Measurements from ENCODE around the gene SORCS1. TPM values are rescaled to one million over a fixed set of nuclear protein-coding genes. Genes with fewer than 3 reads are reported as not detected.

Gene SORCS1
- total RNA-seq, 4 donors from 2014 or later = 0.40 to 5.1 (median 2.5) TPM

DNA sequence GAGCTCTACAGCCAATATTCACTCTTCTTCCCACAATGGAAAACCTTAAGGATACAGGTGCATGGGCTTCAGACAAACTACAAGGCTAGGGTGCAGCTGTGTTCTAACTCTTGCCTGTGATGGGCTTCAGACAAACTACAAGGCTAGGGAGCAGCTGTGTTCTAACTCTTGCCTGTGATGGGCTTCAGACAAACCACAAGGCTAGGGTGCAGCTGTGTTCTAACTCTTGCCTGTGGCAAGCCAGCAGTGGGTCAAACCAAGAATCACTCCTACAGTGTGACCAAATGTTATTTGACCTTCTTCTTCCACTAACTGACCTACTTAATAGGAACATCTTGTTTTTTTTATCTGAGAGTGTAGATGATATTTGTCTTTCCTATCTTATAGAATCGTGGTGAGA is 7.4 kb downstream of the SORCS1 start:
- in situ Hi-C loops (cut with MboI; ENCODE audit: low pct_ligation_motif_present in 1 of 4, low pct_unique_long_range_greater_than_20kb in 1 of 4, low sequenced_read_pairs in 3 of 4) = no loop called here
- Histone ChIP-seq H3K36me3 (no peaks in the 10 kb centered on the region), H3K27ac (no peak overlapping the region), H3K4me3 (no peak overlapping the region), H3K4me1 (no peaks in the 10 kb centered on the region), H3K27me3 (peaks cover 3% of the 10 kb centered on the region), H3K9me3 (no peaks in the 10 kb centered on the region)
- intact Hi-C loops (cut with DNase I; ENCODE audit: low total_unique reads) = no loop called here
- no peak for DNase-seq
- TF ChIP-seq EP300 (IDR thresholded peaks at IDR 0.05; ENCODE audit: low read depth) = no peak
- WGBS, 2 donors (ENCODE audit: low coverage in 1 of 2) = 63 to 67% methylated on average over 1 of the region's 1 CpG

- H3K36me3 ChIP-seq = no peaks in the 10 kb centered on the region
- no peak overlapping the region for H3K4me3 ChIP-seq
- no peak overlapping the region for H3K27ac ChIP-seq
- no peaks in the 10 kb centered on the region for H3K27me3 ChIP-seq
- H3K4me1 ChIP-seq = no peaks in the 10 kb centered on the region
- TF ChIP-seq, protein P1, sequence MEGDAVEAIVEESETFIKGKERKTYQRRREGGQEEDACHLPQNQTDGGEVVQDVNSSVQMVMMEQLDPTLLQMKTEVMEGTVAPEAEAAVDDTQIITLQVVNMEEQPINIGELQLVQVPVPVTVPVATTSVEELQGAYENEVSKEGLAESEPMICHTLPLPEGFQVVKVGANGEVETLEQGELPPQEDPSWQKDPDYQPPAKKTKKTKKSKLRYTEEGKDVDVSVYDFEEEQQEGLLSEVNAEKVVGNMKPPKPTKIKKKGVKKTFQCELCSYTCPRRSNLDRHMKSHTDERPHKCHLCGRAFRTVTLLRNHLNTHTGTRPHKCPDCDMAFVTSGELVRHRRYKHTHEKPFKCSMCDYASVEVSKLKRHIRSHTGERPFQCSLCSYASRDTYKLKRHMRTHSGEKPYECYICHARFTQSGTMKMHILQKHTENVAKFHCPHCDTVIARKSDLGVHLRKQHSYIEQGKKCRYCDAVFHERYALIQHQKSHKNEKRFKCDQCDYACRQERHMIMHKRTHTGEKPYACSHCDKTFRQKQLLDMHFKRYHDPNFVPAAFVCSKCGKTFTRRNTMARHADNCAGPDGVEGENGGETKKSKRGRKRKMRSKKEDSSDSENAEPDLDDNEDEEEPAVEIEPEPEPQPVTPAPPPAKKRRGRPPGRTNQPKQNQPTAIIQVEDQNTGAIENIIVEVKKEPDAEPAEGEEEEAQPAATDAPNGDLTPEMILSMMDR (IDR thresholded peaks at IDR 0.05) = no peak
- TF ChIP-seq EP300 (IDR thresholded peaks at IDR 0.05; ENCODE audit: low read depth) (no peak), POLR2AphosphoS5 (IDR thresholded peaks at IDR 0.05) (no peak), POLR2A (IDR thresholded peaks at IDR 0.05) (no peak)
- no peaks in the 10 kb centered on the region for H3K9me3 ChIP-seq
- intact Hi-C loops (cut with DNase I; ENCODE audit: low total_unique reads) (no loop called here), in situ Hi-C loops (cut with MboI; ENCODE audit: low pct_ligation_motif_present in 1 of 4, low pct_unique_long_range_greater_than_20kb in 1 of 4, low sequenced_read_pairs in 3 of 4) (no loop called here)
- 89% methylated on average over 1 of the region's 1 CpG; no CpG with 5 or more reads in 1 of the 2 donors for WGBS, 2 donors (ENCODE audit: low coverage in 1 of 2)
- no peak for DNase-seq
Measured at GRCh38 chr10:107152087-107152486, 12.4 kb downstream of the SORCS1 start.

DNA sequence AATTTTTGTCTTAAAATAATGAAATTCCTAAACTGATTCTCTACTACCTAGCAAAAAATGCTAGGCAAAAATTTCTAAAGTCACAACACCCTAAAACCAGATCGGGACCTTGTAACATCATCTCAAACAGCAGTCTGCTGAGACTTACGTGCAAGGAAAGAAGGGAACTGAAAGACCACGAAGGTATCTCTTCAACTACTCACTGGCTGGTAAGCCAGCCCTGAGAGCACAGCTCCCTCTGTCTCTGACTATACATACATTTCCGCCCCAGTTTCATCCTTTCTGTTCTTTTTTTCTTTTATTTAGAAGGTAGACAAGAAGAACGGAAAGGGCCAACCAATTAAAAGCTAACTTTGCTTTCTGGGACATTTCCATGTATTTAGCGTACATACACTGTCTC is 15.6 kb downstream of the SORCS1 start:
- intact Hi-C loops (cut with DNase I; ENCODE audit: low total_unique reads) (no loop called here), in situ Hi-C loops (cut with MboI; ENCODE audit: low pct_ligation_motif_present in 1 of 4, low pct_unique_long_range_greater_than_20kb in 1 of 4, low sequenced_read_pairs in 3 of 4) (no loop called here)
- Histone ChIP-seq H3K9me3 (no peaks in the 10 kb centered on the region), H3K36me3 (no peaks in the 10 kb centered on the region), H3K27me3 (no peaks in the 10 kb centered on the region), H3K27ac (no peak overlapping the region), H3K4me3 (no peak overlapping the region), H3K4me1 (no peaks in the 10 kb centered on the region)
- DNase-seq = no peak
- TF ChIP-seq, protein P1 (IDR thresholded peaks at IDR 0.05) = no peak
- no peak for TF ChIP-seq POLR2A (IDR thresholded peaks at IDR 0.05)
- no peak for TF ChIP-seq POLR2AphosphoS5 (IDR thresholded peaks at IDR 0.05)
- no peak for TF ChIP-seq EP300 (IDR thresholded peaks at IDR 0.05; ENCODE audit: low read depth)
- 86 to 87% methylated on average over 6 of the region's 6 CpGs for WGBS, 2 donors (ENCODE audit: low coverage in 1 of 2)

DNA sequence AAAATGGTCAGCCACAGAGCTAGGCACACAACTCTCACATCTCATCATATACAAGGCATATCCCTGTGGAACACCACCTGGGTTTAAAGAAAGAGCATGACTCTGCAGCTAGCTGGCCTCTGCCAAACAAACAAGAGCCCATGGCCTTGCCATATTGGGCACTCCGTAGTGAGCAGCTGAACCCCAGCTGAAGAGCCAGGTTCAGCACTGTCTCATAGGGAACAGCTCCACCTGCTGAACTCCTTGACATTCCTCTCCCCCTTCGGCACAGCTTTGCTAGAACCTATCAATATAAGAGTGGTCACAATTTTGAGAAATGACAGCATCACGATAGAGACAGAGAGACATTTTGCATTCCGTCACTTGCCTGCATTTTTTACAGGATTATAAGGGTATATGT is 20.0 kb downstream of the SORCS1 start:
- DNase-seq = no peak
- no peaks in the 10 kb centered on the region for H3K4me1 ChIP-seq
- TF ChIP-seq, protein P1 (IDR thresholded peaks at IDR 0.05) = no peak
- TF ChIP-seq POLR2AphosphoS5 (IDR thresholded peaks at IDR 0.05) (no peak), EP300 (IDR thresholded peaks at IDR 0.05; ENCODE audit: low read depth) (no peak), POLR2A (IDR thresholded peaks at IDR 0.05) (no peak)
- H3K27ac ChIP-seq = no peak overlapping the region
- H3K36me3 ChIP-seq = no peaks in the 10 kb centered on the region
- intact Hi-C loops (cut with DNase I; ENCODE audit: low total_unique reads) = no loop called here
- 55 to 78% methylated on average over 2 to 4 of the region's 4 CpGs for WGBS, 2 donors (ENCODE audit: low coverage in 1 of 2)
- H3K27me3 ChIP-seq = no peaks in the 10 kb centered on the region
- no peaks in the 10 kb centered on the region for H3K9me3 ChIP-seq
- in situ Hi-C loops (cut with MboI; ENCODE audit: low pct_ligation_motif_present in 1 of 4, low pct_unique_long_range_greater_than_20kb in 1 of 4, low sequenced_read_pairs in 3 of 4) = no loop called here
- no peak overlapping the region for H3K4me3 ChIP-seq

DNA sequence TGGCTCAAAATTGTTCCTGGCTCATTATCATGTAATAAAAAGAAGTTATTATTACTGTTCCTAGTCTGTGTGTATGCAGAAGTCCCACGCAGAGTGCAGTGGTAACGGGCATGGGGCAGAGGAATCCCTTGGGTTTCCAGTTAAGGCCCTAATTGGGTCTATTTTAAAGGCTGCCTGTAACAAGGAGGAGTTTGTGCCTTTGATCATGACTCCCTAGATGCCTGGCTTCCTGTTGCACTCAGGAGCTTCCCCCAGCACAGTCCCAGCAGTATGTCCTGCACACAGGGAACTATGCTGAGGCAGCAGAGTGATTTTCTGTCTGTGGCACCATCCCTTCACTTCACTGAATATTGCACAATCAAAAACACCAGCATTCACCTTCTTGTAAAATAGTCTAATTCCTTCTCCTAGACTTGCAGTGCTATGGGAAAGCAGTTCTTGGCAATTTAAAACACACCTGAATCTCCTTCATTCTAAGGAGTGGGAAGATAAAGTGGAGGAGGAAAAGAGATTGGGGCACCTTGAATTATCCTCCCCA is 22.9 kb downstream of the SORCS1 start:
- Histone ChIP-seq H3K36me3 (no peaks in the 10 kb centered on the region), H3K27me3 (no peaks in the 10 kb centered on the region), H3K4me1 (no peaks in the 10 kb centered on the region), H3K27ac (no peak overlapping the region), H3K4me3 (no peak overlapping the region), H3K9me3 (no peaks in the 10 kb centered on the region)
- WGBS, 2 donors (ENCODE audit: low coverage in 1 of 2) = 50 to 100% methylated on average over 1 to 2 of the region's 2 CpGs
- DNase-seq = no peak
- intact Hi-C loops (cut with DNase I; ENCODE audit: low total_unique reads) = no loop called here
- in situ Hi-C loops (cut with MboI; ENCODE audit: low pct_ligation_motif_present in 1 of 4, low pct_unique_long_range_greater_than_20kb in 1 of 4, low sequenced_read_pairs in 3 of 4) = no loop called here
- TF ChIP-seq, protein P1 (IDR thresholded peaks at IDR 0.05) = no peak
- TF ChIP-seq POLR2AphosphoS5 (IDR thresholded peaks at IDR 0.05) (no peak), POLR2A (IDR thresholded peaks at IDR 0.05) (no peak), EP300 (IDR thresholded peaks at IDR 0.05; ENCODE audit: low read depth) (no peak)
